Measurements from ENCODE around the gene CYP27B1.
A peak's percentile ranks its signal among the peaks of the same experiment; 100 is the strongest.

Gene CYP27B1

GRCh38 chr12:57808351-57808750 is 41.5 kb upstream of the CYP27B1 start:
- H3K36me3 ChIP-seq (ENCODE audit: control insufficient read depth, insufficient read depth, low read length), result peaks cover 18% of the 10 kb centered on the region
- no peak overlapping the region for H3K27ac ChIP-seq (ENCODE audit: low read depth, low read length)
- H3K4me3 ChIP-seq (ENCODE audit: low read depth, low read length), result no peak overlapping the region
- no peaks in the 10 kb centered on the region for H3K9me3 ChIP-seq (ENCODE audit: control insufficient read depth, insufficient read depth, low read depth, low read length)
- peaks cover 3% of the 10 kb centered on the region; the same call in 1 of the 2 replicates for H3K4me1 ChIP-seq (ENCODE audit: control insufficient read depth, insufficient read depth, low read length)
- H3K27me3 ChIP-seq (ENCODE audit: control insufficient read depth, insufficient read depth, low read length), result no peaks in the 10 kb centered on the region
- no peak overlapping the region for H3K9ac ChIP-seq (ENCODE audit: low read length)

GRCh38 chr12:57807285-57807684 is 40.4 kb upstream of the CYP27B1 start:
- Histone ChIP-seq H3K36me3 (ENCODE audit: control insufficient read depth, insufficient read depth, low read length) (peaks cover 22% of the 10 kb centered on the region), H3K4me1 (ENCODE audit: control insufficient read depth, insufficient read depth, low read length) (peaks cover 3% of the 10 kb centered on the region; the same call in 1 of the 2 replicates), H3K4me3 (ENCODE audit: low read depth, low read length) (no peak overlapping the region), H3K9ac (ENCODE audit: low read length) (no peak overlapping the region), H3K27me3 (ENCODE audit: control insufficient read depth, insufficient read depth, low read length) (no peaks in the 10 kb centered on the region), H3K27ac (ENCODE audit: low read depth, low read length) (no peak overlapping the region), H3K9me3 (ENCODE audit: control insufficient read depth, insufficient read depth, low read depth, low read length) (no peaks in the 10 kb centered on the region)

GRCh38 chr12:57806677-57807076 is 39.8 kb upstream of the CYP27B1 start:
- peaks cover 23% of the 10 kb centered on the region for H3K36me3 ChIP-seq (ENCODE audit: control insufficient read depth, insufficient read depth, low read length)
- peaks cover 3% of the 10 kb centered on the region; the same call in 1 of the 2 replicates for H3K4me1 ChIP-seq (ENCODE audit: control insufficient read depth, insufficient read depth, low read length)
- no peak overlapping the region for H3K27ac ChIP-seq (ENCODE audit: low read depth, low read length)
- no peaks in the 10 kb centered on the region for H3K9me3 ChIP-seq (ENCODE audit: control insufficient read depth, insufficient read depth, low read depth, low read length)
- H3K27me3 ChIP-seq (ENCODE audit: control insufficient read depth, insufficient read depth, low read length), result no peaks in the 10 kb centered on the region
- no peak overlapping the region for H3K4me3 ChIP-seq (ENCODE audit: low read depth, low read length)
- H3K9ac ChIP-seq (ENCODE audit: low read length), result no peak overlapping the region

GRCh38 chr12:57803319-57803893 is 36.5 kb upstream of the CYP27B1 start:
- Histone ChIP-seq H3K36me3 (ENCODE audit: control insufficient read depth, insufficient read depth, low read length) (peaks cover 23% of the 10 kb centered on the region), H3K4me3 (ENCODE audit: low read depth, low read length) (no peak overlapping the region), H3K27ac (ENCODE audit: low read depth, low read length) (no peak overlapping the region), H3K9ac (ENCODE audit: low read length) (no peak overlapping the region), H3K9me3 (ENCODE audit: control insufficient read depth, insufficient read depth, low read depth, low read length) (no peaks in the 10 kb centered on the region), H3K27me3 (ENCODE audit: control insufficient read depth, insufficient read depth, low read length) (no peaks in the 10 kb centered on the region), H3K4me1 (ENCODE audit: control insufficient read depth, insufficient read depth, low read length) (peaks cover 3% of the 10 kb centered on the region; the same call in 1 of the 2 replicates)

- Histone ChIP-seq H3K36me3 (ENCODE audit: control insufficient read depth, insufficient read depth, low read length) (peaks cover 18% of the 10 kb centered on the region), H3K4me1 (ENCODE audit: control insufficient read depth, insufficient read depth, low read length) (peaks cover 3% of the 10 kb centered on the region; the same call in 1 of the 2 replicates), H3K4me3 (ENCODE audit: low read depth, low read length) (no peak overlapping the region), H3K27ac (ENCODE audit: low read depth, low read length) (no peak overlapping the region), H3K9ac (ENCODE audit: low read length) (no peak overlapping the region), H3K9me3 (ENCODE audit: control insufficient read depth, insufficient read depth, low read depth, low read length) (no peaks in the 10 kb centered on the region), H3K27me3 (ENCODE audit: control insufficient read depth, insufficient read depth, low read length) (no peaks in the 10 kb centered on the region)
These were observed 35.7 kb upstream of the CYP27B1 start for GRCh38 chr12:57802607-57803006.

GRCh38 chr12:57800965-57801364 is 34.1 kb upstream of the CYP27B1 start:
- Histone ChIP-seq H3K4me1 (ENCODE audit: control insufficient read depth, insufficient read depth, low read length) (peaks cover 3% of the 10 kb centered on the region; the same call in 1 of the 2 replicates), H3K4me3 (ENCODE audit: low read depth, low read length) (no peak overlapping the region), H3K9ac (ENCODE audit: low read length) (no peak overlapping the region), H3K9me3 (ENCODE audit: control insufficient read depth, insufficient read depth, low read depth, low read length) (no peaks in the 10 kb centered on the region), H3K36me3 (ENCODE audit: control insufficient read depth, insufficient read depth, low read length) (peaks cover 31% of the 10 kb centered on the region), H3K27ac (ENCODE audit: low read depth, low read length) (no peak overlapping the region), H3K27me3 (ENCODE audit: control insufficient read depth, insufficient read depth, low read length) (no peaks in the 10 kb centered on the region)

GRCh38 chr12:57797933-57798332 is 31.1 kb upstream of the CYP27B1 start:
- Histone ChIP-seq H3K27ac (ENCODE audit: low read depth, low read length) (no peak overlapping the region), H3K4me3 (ENCODE audit: low read depth, low read length) (no peak overlapping the region), H3K4me1 (ENCODE audit: control insufficient read depth, insufficient read depth, low read length) (no peaks in the 10 kb centered on the region), H3K27me3 (ENCODE audit: control insufficient read depth, insufficient read depth, low read length) (no peaks in the 10 kb centered on the region), H3K9ac (ENCODE audit: low read length) (no peak overlapping the region), H3K36me3 (ENCODE audit: control insufficient read depth, insufficient read depth, low read length) (peaks cover 54% of the 10 kb centered on the region), H3K9me3 (ENCODE audit: control insufficient read depth, insufficient read depth, low read depth, low read length) (no peaks in the 10 kb centered on the region)

- Histone ChIP-seq H3K27ac (ENCODE audit: low read depth, low read length) (no peak overlapping the region), H3K4me1 (ENCODE audit: control insufficient read depth, insufficient read depth, low read length) (no peaks in the 10 kb centered on the region), H3K36me3 (ENCODE audit: control insufficient read depth, insufficient read depth, low read length) (peaks cover 59% of the 10 kb centered on the region), H3K4me3 (ENCODE audit: low read depth, low read length) (no peak overlapping the region), H3K27me3 (ENCODE audit: control insufficient read depth, insufficient read depth, low read length) (no peaks in the 10 kb centered on the region), H3K9ac (ENCODE audit: low read length) (no peak overlapping the region), H3K9me3 (ENCODE audit: control insufficient read depth, insufficient read depth, low read depth, low read length) (no peaks in the 10 kb centered on the region)
These were observed 30.1 kb upstream of the CYP27B1 start for GRCh38 chr12:57796996-57797395.

GRCh38 chr12:57795354-57795753 is 28.5 kb upstream of the CYP27B1 start:
- Histone ChIP-seq H3K9ac (ENCODE audit: low read length) (no peak overlapping the region), H3K4me1 (ENCODE audit: control insufficient read depth, insufficient read depth, low read length) (no peaks in the 10 kb centered on the region), H3K4me3 (ENCODE audit: low read depth, low read length) (no peak overlapping the region), H3K27me3 (ENCODE audit: control insufficient read depth, insufficient read depth, low read length) (no peaks in the 10 kb centered on the region), H3K9me3 (ENCODE audit: control insufficient read depth, insufficient read depth, low read depth, low read length) (no peaks in the 10 kb centered on the region), H3K36me3 (ENCODE audit: control insufficient read depth, insufficient read depth, low read length) (peaks cover 67% of the 10 kb centered on the region), H3K27ac (ENCODE audit: low read depth, low read length) (no peak overlapping the region)

- H3K9ac ChIP-seq (ENCODE audit: low read length), result no peak overlapping the region
- H3K9me3 ChIP-seq (ENCODE audit: control insufficient read depth, insufficient read depth, low read depth, low read length), result no peaks in the 10 kb centered on the region
- peaks cover 76% of the 10 kb centered on the region for H3K36me3 ChIP-seq (ENCODE audit: control insufficient read depth, insufficient read depth, low read length)
- H3K4me1 ChIP-seq (ENCODE audit: control insufficient read depth, insufficient read depth, low read length), result no peaks in the 10 kb centered on the region
- H3K4me3 ChIP-seq (ENCODE audit: low read depth, low read length), result no peak overlapping the region
- no peaks in the 10 kb centered on the region for H3K27me3 ChIP-seq (ENCODE audit: control insufficient read depth, insufficient read depth, low read length)
- H3K27ac ChIP-seq (ENCODE audit: low read depth, low read length), result no peak overlapping the region
These were observed 27.0 kb upstream of the CYP27B1 start for GRCh38 chr12:57793920-57794319.

- Histone ChIP-seq H3K9me3 (ENCODE audit: control insufficient read depth, insufficient read depth, low read depth, low read length) (no peaks in the 10 kb centered on the region), H3K4me3 (ENCODE audit: low read depth, low read length) (0 out of 2 replicates have a peak overlapping the region, but pooled peaks have one; percentile 16), H3K27me3 (ENCODE audit: control insufficient read depth, insufficient read depth, low read length) (no peaks in the 10 kb centered on the region), H3K27ac (ENCODE audit: low read depth, low read length) (no peak overlapping the region), H3K36me3 (ENCODE audit: control insufficient read depth, insufficient read depth, low read length) (peaks cover 39% of the 10 kb centered on the region), H3K9ac (ENCODE audit: low read length) (no peak overlapping the region), H3K4me1 (ENCODE audit: control insufficient read depth, insufficient read depth, low read length) (no peaks in the 10 kb centered on the region)
These were observed 17.0 kb upstream of the CYP27B1 start for GRCh38 chr12:57783861-57784260.

All from HUES6 (cell line).